GF-D8 (cell line): Measurements from ENCODE around the gene GPS1.

Experiments used
- DNase-seq: peaks from one replicate; lab custom pipeline; 2025; lab: John Stamatoyannopoulos, UW

Gene GPS1

GRCh38 chr17:82103553-82104451, 52.1 kb downstream of the GPS1 start:
- no peak for DNase-seq

GRCh38 chr17:82104797-82105416, 53.2 kb downstream of the GPS1 start:
- no peak for DNase-seq

DNA sequence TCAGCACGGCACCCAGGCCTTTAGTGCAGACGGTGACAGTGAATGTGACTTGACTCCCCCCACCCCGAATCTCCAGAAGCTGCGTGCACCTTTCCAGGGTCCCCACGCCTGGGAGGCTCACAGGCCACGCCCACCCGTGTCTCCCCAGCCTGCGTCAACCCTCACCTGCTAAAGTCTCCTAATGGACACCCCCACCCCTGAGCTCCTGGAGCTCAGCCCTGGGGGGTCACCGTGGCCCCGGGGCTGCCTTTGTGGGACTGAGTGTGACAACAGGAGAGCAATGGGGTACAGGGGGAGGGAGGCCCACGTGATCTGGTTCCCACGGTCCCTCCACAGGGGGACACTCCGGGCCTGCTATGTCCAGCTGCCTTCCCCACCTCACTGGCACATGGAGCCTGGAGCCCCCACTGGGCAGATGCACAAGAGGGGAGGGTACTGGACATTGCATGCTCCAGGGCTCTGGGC, 53.8 kb downstream of the GPS1 start:
- DNase-seq = no peak

DNA sequence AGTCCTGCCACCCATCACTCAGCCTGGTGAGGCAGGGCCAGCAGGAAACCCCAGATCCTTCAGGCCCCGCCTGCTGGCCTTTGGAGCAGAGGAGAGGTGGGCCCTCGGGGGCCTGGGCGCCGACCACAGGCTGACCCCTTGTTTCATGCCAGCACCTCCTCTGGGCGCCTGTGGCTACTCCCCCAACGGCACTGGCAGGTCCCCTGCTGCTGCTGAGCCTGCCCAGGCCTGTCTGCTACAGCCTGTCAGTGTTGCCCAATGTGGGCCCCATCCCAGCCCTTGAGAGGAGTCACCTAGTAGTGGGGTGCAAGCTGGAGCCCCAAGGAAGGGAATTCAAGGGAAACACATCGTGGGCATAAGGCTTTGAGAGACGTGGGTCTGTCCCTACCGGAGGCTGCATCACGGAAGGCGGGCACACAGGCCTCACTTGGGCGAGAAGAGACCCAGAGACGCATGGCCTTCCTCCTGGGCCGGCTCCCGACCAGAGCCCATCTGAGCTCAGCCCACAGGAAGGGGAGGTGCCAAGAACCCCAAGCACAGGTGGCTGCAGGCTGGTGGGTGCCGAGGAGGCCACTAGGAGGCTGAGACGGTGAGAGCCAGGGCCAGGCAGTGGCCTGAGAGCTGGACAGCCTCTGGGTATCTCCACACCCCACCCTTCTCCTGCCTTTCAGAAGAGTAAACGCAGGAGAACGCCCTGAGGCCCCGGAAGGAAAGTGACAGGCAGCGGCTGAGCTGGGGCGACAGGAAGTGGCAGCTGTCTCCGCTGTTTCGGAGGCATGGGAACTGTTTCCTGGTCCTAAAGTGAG, 54.4 kb downstream of the GPS1 start:
- DNase-seq = peak; percentile 75

GRCh38 chr17:82106688-82107305, 55.1 kb downstream of the GPS1 start:
- no peak for DNase-seq
